Endothelial cell of umbilical vein (primary cell): ENCODE measurements around the gene SHBG. TPM values are rescaled to one million over a fixed set of nuclear protein-coding genes. Genes with fewer than 3 reads are reported as not detected.

ENCODE experiments used
- BruUV-seq: library from RNA; stranded (reverse); fragments of 400-500 nt; replicated peaks from 2 replicates; lab custom pipeline; 2021; lab: Mats Ljungman, UMichigan
- CTCF ChIA-PET: fragments of 300-600, 350-600 bp; sonication (Branson Sonifier 250); formaldehyde crosslinking; loops from one replicate; lab custom pipeline; 2021; ENCODE audit warnings: antibody characterized with exemption, inconsistent platforms; lab: Charles Lee
- POLR2A ChIA-PET: fragments of 300-600, 350-600 bp; sonication (Branson Sonifier 250); formaldehyde crosslinking; loops from one replicate; lab custom pipeline; 2021; ENCODE audit warnings: antibody characterized with exemption, inconsistent platforms; lab: Charles Lee
- DNase-seq: peaks from one replicate; pipeline ENCODE4 v3.0.0-alpha.2; 2011; ENCODE audit warnings: low read depth, low spot score
- FAIRE-seq: peaks from 2 replicates; lab custom pipeline; 2011; peaks lifted over from hg19 to GRCh38; lab: Jason Lieb, UNC
- H2AFZ ChIP-seq: 2 replicates; pipeline ENCODE4 v1.6.0; 2012; ENCODE audit warnings: low read depth, low read length, control low read depth, inconsistent platforms
- H3K27ac ChIP-seq: 2 replicates; pipeline ENCODE4 v1.5.1; 2011; ENCODE audit warnings: low read depth, mild to moderate bottlenecking, control low read depth, low read length, moderate library complexity; ENCODE audit not compliant: insufficient read depth
- H3K27me3 ChIP-seq, 2 experiments: 2 replicates each; pipeline versions ENCODE4 v1.6.0 to v1.6.1; 2011; ENCODE audit warnings: low read length in 2 of 2, mixed read lengths in 1 of 2; ENCODE audit not compliant: control insufficient read depth in 2 of 2, insufficient read depth in 2 of 2
- H3K36me3 ChIP-seq, 2 experiments: 2 replicates in 1 of 2; 3 replicates in 1 of 2; pipeline ENCODE4 v1.5.1; 2011; ENCODE audit warnings: low read length in 2 of 2, mild to moderate bottlenecking in 1 of 2, moderate library complexity in 1 of 2; ENCODE audit not compliant: control insufficient read depth in 2 of 2, insufficient read depth in 2 of 2; ENCODE audit errors: extremely low read depth in 1 of 2
- H3K4me1 ChIP-seq: 3 replicates; pipeline ENCODE4 v1.5.1; 2011; ENCODE audit warnings: mild to moderate bottlenecking, low read length; ENCODE audit not compliant: control insufficient read depth, insufficient read depth; ENCODE audit errors: extremely low read depth
- H3K4me2 ChIP-seq: 2 replicates; pipeline ENCODE4 v1.6.1; 2011; ENCODE audit warnings: low read length, control low read depth, mixed read lengths; ENCODE audit not compliant: insufficient read depth
- H3K4me3 ChIP-seq, 3 experiments: fragments of 200-600 bp in 1 of 3; sonication (generic), shearing (Covaris generic) in 1 of 3; replicated peaks in 1 of 3; 2 replicates each; pipeline ENCODE4 v1.5.1; 2011 to 2016; ENCODE audit warnings: control low read depth in 3 of 3, low read length in 3 of 3, mild to moderate bottlenecking in 2 of 3, inconsistent platforms in 1 of 3, low read depth in 1 of 3, moderate library complexity in 1 of 3; ENCODE audit not compliant: insufficient read depth in 1 of 3
- H3K79me2 ChIP-seq: 2 replicates; pipeline ENCODE4 v1.6.0; 2012; ENCODE audit warnings: low read length, inconsistent platforms; ENCODE audit not compliant: control insufficient read depth, insufficient read depth
- H3K9ac ChIP-seq: replicated peaks from 2 replicates; pipeline ENCODE3; 2011; ENCODE audit warnings: low read length, control low read depth; ENCODE audit not compliant: insufficient read depth; ENCODE audit errors: extremely low read depth
- H3K9me1 ChIP-seq: replicated peaks from 3 replicates; pipeline ENCODE4 v1.6.0; 2011; ENCODE audit warnings: mild to moderate bottlenecking, low read length; ENCODE audit not compliant: control insufficient read depth, insufficient read depth; ENCODE audit errors: extremely low read depth
- H3K9me3 ChIP-seq: replicated peaks from 2 replicates; pipeline ENCODE4 v1.5.1; 2012; ENCODE audit warnings: low read length, inconsistent platforms; ENCODE audit not compliant: control insufficient read depth, insufficient read depth
- H4K20me1 ChIP-seq: replicated peaks from 2 replicates; pipeline ENCODE3; 2011; ENCODE audit warnings: mild to moderate bottlenecking, low read length; ENCODE audit not compliant: control insufficient read depth, insufficient read depth; ENCODE audit errors: extremely low read depth
- CTCF ChIP-seq, 2 donors: IDR thresholded peaks; 1 replicate in 1 of 2; 2 replicates in 1 of 2; pipeline ENCODE4 v1.5.1; 2011; ENCODE audit warnings: low read length in 2 of 2, mild to moderate bottlenecking in 2 of 2, moderate library complexity in 2 of 2, control low read depth in 1 of 2, inconsistent platforms in 1 of 2, low read depth in 1 of 2; ENCODE audit not compliant: insufficient read depth in 1 of 2; ENCODE audit errors: extremely low read depth in 1 of 2
- EZH2 ChIP-seq: IDR thresholded peaks from 2 replicates; pipeline ENCODE4 v1.6.1; 2012; ENCODE audit warnings: borderline replicate concordance, low read depth, mild to moderate bottlenecking, moderate library complexity, low read length, inconsistent platforms; ENCODE audit not compliant: severe bottlenecking
- FOS ChIP-seq: IDR thresholded peaks from 2 replicates; pipeline ENCODE4 v1.6.1; 2011; ENCODE audit warnings: mild to moderate bottlenecking, low read length, moderate library complexity, borderline replicate concordance; ENCODE audit not compliant: insufficient read depth
- GATA2 ChIP-seq: IDR thresholded peaks from 2 replicates; pipeline ENCODE4 v1.7.0; 2011; ENCODE audit warnings: low read depth, mild to moderate bottlenecking, moderate library complexity, mixed read lengths, low read length; ENCODE audit not compliant: insufficient read length, insufficient read depth
- JUN ChIP-seq: IDR thresholded peaks from 2 replicates; pipeline ENCODE4 v1.6.1; 2011; ENCODE audit warnings: borderline replicate concordance, low read depth; ENCODE audit not compliant: insufficient read length, insufficient read depth
- MAX ChIP-seq: IDR thresholded peaks from 2 replicates; pipeline ENCODE4 v1.6.1; 2011; ENCODE audit not compliant: insufficient read depth, insufficient read length
- MYC ChIP-seq: IDR thresholded peaks from one replicate; pipeline ENCODE4 v1.6.1; 2011; ENCODE audit warnings: mild to moderate bottlenecking, low read depth, low read length
- POLR2A ChIP-seq: IDR thresholded peaks from 2 replicates; pipeline ENCODE4 v1.6.1; 2012; ENCODE audit warnings: low read depth, mild to moderate bottlenecking, control low read depth, low read length
- POLR2AphosphoS5 ChIP-seq: IDR thresholded peaks from 2 replicates; pipeline ENCODE4 v1.6.1; 2012; ENCODE audit warnings: low read depth, mild to moderate bottlenecking, control low read depth, low read length, moderate library complexity; ENCODE audit not compliant: insufficient read depth
- dilution Hi-C: fragments of 300-500 bp; cut with MboI; formaldehyde crosslinking; loops from one replicate; pipeline ENCODE4 v1.15.0; 2019; ENCODE audit warnings: low sequenced_read_pairs; ENCODE audit not compliant: extremely low pct_ligation_motif_present
- intact Hi-C: fragments of 100-400 bp; cut with micrococcal nuclease; formaldehyde crosslinking; loops from one replicate; pipeline ENCODE4 v1.10.0; 2022
- polyA plus RNA-seq, 4 experiments: library from polyadenylated mRNA; depleted of rRNA in 3 of 4; stranded (reverse) in 3 of 4; unstranded in 1 of 4; fragments of >200 nt; gene quantifications; 2 replicates each; pipeline versions ENCODE4 v1.2.1 to v1.2.3, GENCODE V29; 2011 to 2012; ENCODE audit warnings: missing spikeins in 1 of 4
- total RNA-seq: library from RNA; stranded (reverse); gene quantifications from 2 replicates; pipeline ENCODE4 v1.2.3, GENCODE V29; 2021

SHBG gene
- total and polyA plus RNA-seq, 2 donors (not counting 3 experiments of a cell fraction or from before 2014, with no cell fraction given) = 0.51 TPM; not detected in 1

DNA sequence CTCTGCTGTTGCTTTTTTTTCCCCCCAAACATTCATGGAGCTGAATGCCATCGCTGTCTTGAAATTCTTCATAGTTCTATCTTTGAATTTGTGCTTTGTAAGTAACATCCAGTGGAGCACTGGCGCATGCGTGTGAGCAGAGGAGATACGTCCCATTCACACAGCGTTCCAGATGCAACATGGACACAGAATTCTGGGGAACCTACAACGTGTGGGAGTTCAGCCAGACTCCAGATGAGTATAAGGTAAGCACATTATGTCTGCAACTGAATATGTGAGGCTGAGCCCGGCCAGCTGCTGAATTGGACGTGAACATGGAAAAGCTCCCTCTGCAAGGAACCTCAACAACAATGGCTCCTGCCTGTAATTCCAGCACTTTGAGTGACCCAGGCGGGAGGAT, 16.5 kb downstream of the SHBG start:
- no peaks in the 10 kb centered on the region for H3K4me1 ChIP-seq
- no peaks in the 10 kb centered on the region for H3K36me3 ChIP-seq
- FAIRE-seq (no peak), DNase-seq (no peak)
- no peak overlapping the region for H3K27ac ChIP-seq
- no peaks in the 10 kb centered on the region for H3K9me1 ChIP-seq
- no peak overlapping the region for H3K9ac ChIP-seq
- no peaks in the 10 kb centered on the region for H3K79me2 ChIP-seq
- no peak overlapping the region for H2AFZ ChIP-seq
- no peaks in the 10 kb centered on the region for H3K9me3 ChIP-seq
- no TSS peak for BruUV-seq
- no peak overlapping the region for H3K4me3 ChIP-seq
- ChIA-PET POLR2A (no interaction called here), CTCF (interaction anchor here (1.2 kb wide), 1 partner anchor 41 kb away, joined by 4 read pairs; the partner anchor contains the start of genes TP53 and WRAP53)
- H3K27me3 ChIP-seq = peaks cover 11 to 15% of the 10 kb centered on the region in 2 experiments
- intact Hi-C loops = no loop called here
- dilution Hi-C loops = no loop called here
- H3K4me2 ChIP-seq = no peak overlapping the region
- H4K20me1 ChIP-seq = no peaks in the 10 kb centered on the region
- TF ChIP-seq POLR2A (no peak), MYC (no peak), EZH2 (no peak), JUN (no peak), GATA2 (no peak), POLR2AphosphoS5 (no peak), FOS (no peak), MAX (no peak), CTCF (IDR thresholded peaks at IDR 0.05; ENCODE audit: extremely low read depth in 1 of 2, insufficient read depth in 1 of 2, low read depth in 1 of 2, low read length in 2 of 2) (no peak)
